SK-N-SH treated with all-trans-retinoic acid at 6 μM for 48 hours (cell line): ENCODE measurements around the gene EXOC4.

ENCODE experiments used
- ATAC-seq: fragments of 200-7000 bp; cut with Tn5 transposase; 3 replicates; pipeline ENCODE4 v1.9.1; 2020; ENCODE audit warnings: mild to moderate bottlenecking, moderate library complexity
- ARNTL ChIP-seq: fragments of 450-650 bp; formaldehyde crosslinking; IDR thresholded peaks from 2 replicates; pipeline ENCODE4 v1.5.0; 2020; ENCODE audit warnings: low read depth, mild to moderate bottlenecking, moderate library complexity, borderline replicate concordance
- BACH2 ChIP-seq: fragments of 250-450 bp; sonication (Bioruptor Pico); IDR thresholded peaks from 2 replicates; pipeline ENCODE4 v1.9.0; 2021; ENCODE audit warnings: mild to moderate bottlenecking, borderline replicate concordance
- CSDC2 ChIP-seq: fragments of 250-450 bp; sonication (Bioruptor Pico); IDR thresholded peaks from 2 replicates; pipeline ENCODE4 v1.5.0; 2020; ENCODE audit warnings: mild to moderate bottlenecking, moderate library complexity
- CSRNP3 ChIP-seq: fragments of 250-450 bp; sonication (Bioruptor Pico); IDR thresholded peaks from 2 replicates; pipeline ENCODE4 v1.5.1; 2021; ENCODE audit warnings: mild to moderate bottlenecking, moderate library complexity
- ESRRG ChIP-seq: fragments of 250-450 bp; sonication (Bioruptor Pico); IDR thresholded peaks from 2 replicates; pipeline ENCODE4 v1.6.1; 2021; ENCODE audit warnings: mild to moderate bottlenecking
- GLIS3 ChIP-seq: fragments of 250-450 bp; sonication (Bioruptor Pico); IDR thresholded peaks from 2 replicates; pipeline ENCODE4 v1.5.0; 2020; ENCODE audit warnings: mild to moderate bottlenecking, moderate library complexity
- OSR1 ChIP-seq: fragments of 250-450 bp; sonication (Bioruptor Pico); IDR thresholded peaks from 2 replicates; pipeline ENCODE4 v1.8.0; 2022; ENCODE audit warnings: moderate library complexity, mild to moderate bottlenecking, inconsistent platforms
- PPARA ChIP-seq: fragments of 250-450 bp; sonication (Bioruptor Pico); IDR thresholded peaks from 2 replicates; pipeline ENCODE4 v1.5.0; 2020; ENCODE audit warnings: mild to moderate bottlenecking, borderline replicate concordance
- RARB ChIP-seq: fragments of 250-450 bp; sonication (Bioruptor Pico); IDR thresholded peaks from 2 replicates; pipeline ENCODE4 v1.8.0; 2021; ENCODE audit warnings: mild to moderate bottlenecking, moderate library complexity
- SNAI2 ChIP-seq: fragments of 250-450 bp; sonication (Bioruptor Pico); IDR thresholded peaks from 2 replicates; pipeline ENCODE4 v1.5.0; 2020; ENCODE audit warnings: mild to moderate bottlenecking, moderate library complexity
- TCF4 ChIP-seq: fragments of 250-450 bp; sonication (Bioruptor Pico); IDR thresholded peaks from 2 replicates; pipeline ENCODE4 v1.8.0; 2021; ENCODE audit warnings: mild to moderate bottlenecking, moderate library complexity, borderline replicate concordance
- TOX ChIP-seq: fragments of 250-450 bp; sonication (Bioruptor Pico); IDR thresholded peaks from 2 replicates; pipeline ENCODE4 v1.8.0; 2021; ENCODE audit warnings: mild to moderate bottlenecking, moderate library complexity, borderline replicate concordance
- TSHZ2 ChIP-seq: fragments of 250-450 bp; sonication (Bioruptor Pico); IDR thresholded peaks from 2 replicates; pipeline ENCODE4 v1.5.0; 2020; ENCODE audit warnings: mild to moderate bottlenecking, moderate library complexity
- ZC3H10 ChIP-seq: fragments of 250-450 bp; sonication (Bioruptor Pico); IDR thresholded peaks from 2 replicates; pipeline ENCODE4 v1.5.1; 2021; ENCODE audit warnings: mild to moderate bottlenecking, moderate library complexity
- ZFP3 ChIP-seq: fragments of 250-450 bp; sonication (Bioruptor Pico); IDR thresholded peaks from 2 replicates; pipeline ENCODE4 v1.5.0; 2020; ENCODE audit warnings: mild to moderate bottlenecking, moderate library complexity
- ZFP30 ChIP-seq: fragments of 450-650 bp; formaldehyde crosslinking; IDR thresholded peaks from 2 replicates; pipeline ENCODE4 v1.5.0; 2022; ENCODE audit warnings: mild to moderate bottlenecking, moderate library complexity
- ZNF565 ChIP-seq: fragments of 450-650 bp; formaldehyde crosslinking; conservative IDR thresholded peaks from 2 replicates; pipeline ENCODE4 v1.5.0; 2020; ENCODE audit warnings: low read depth, mild to moderate bottlenecking, moderate library complexity
- ZNF70 ChIP-seq: fragments of 450-650 bp; formaldehyde crosslinking; IDR thresholded peaks from 2 replicates; pipeline ENCODE4 v1.5.0; 2020; ENCODE audit warnings: mild to moderate bottlenecking, moderate library complexity
- ZNF8 ChIP-seq: fragments of 450-650 bp; formaldehyde crosslinking; IDR thresholded peaks from 2 replicates; pipeline ENCODE4 v1.5.0; 2020; ENCODE audit warnings: mild to moderate bottlenecking, moderate library complexity
- TF ChIP-seq, protein P1 (sequence below): fragments of 250-450 bp; sonication (Bioruptor Pico); IDR thresholded peaks from 2 replicates; pipeline ENCODE4 v1.8.0; 2021; ENCODE audit warnings: low read depth, mild to moderate bottlenecking, moderate library complexity, borderline replicate concordance
- TF ChIP-seq, protein P2 (sequence below): fragments of 250-450 bp; sonication (Bioruptor Pico); IDR thresholded peaks from 2 replicates; pipeline ENCODE4 v1.8.0; 2020; ENCODE audit warnings: mild to moderate bottlenecking, moderate library complexity, borderline replicate concordance
- TF ChIP-seq, protein P3 (sequence below): fragments of 250-450 bp; sonication (Bioruptor Pico); IDR thresholded peaks from 2 replicates; pipeline ENCODE4 v1.5.1; 2020; ENCODE audit warnings: low read depth, mild to moderate bottlenecking, moderate library complexity

EXOC4 gene

DNA sequence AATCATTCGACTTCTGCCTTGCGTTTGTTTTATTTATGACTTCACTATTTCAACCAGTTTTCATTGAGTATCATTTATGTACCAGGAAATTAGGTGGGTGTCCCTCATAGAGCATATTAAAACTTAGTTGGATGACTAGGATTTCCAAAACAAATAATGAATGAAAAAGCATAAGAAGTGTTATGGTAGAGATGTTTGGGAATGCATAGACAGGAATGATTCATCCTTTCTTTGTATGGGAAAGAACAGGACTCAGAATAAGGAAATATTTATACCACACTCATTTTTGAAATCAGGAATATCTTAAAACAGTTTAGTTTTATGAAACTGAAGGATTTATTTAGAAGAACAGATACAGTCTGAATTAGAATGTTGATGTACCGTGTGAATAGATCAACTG, 315.7 kb downstream of the EXOC4 start:
- no peak for TF ChIP-seq CSRNP3 (CRISPR knock-in tag)
- TF ChIP-seq TOX = no peak
- TF ChIP-seq ARNTL = no peak
- TF ChIP-seq TSHZ2 (CRISPR knock-in tag) = no peak
- no peak for TF ChIP-seq ZNF70 (CRISPR knock-in tag)
- TF ChIP-seq, protein P1, sequence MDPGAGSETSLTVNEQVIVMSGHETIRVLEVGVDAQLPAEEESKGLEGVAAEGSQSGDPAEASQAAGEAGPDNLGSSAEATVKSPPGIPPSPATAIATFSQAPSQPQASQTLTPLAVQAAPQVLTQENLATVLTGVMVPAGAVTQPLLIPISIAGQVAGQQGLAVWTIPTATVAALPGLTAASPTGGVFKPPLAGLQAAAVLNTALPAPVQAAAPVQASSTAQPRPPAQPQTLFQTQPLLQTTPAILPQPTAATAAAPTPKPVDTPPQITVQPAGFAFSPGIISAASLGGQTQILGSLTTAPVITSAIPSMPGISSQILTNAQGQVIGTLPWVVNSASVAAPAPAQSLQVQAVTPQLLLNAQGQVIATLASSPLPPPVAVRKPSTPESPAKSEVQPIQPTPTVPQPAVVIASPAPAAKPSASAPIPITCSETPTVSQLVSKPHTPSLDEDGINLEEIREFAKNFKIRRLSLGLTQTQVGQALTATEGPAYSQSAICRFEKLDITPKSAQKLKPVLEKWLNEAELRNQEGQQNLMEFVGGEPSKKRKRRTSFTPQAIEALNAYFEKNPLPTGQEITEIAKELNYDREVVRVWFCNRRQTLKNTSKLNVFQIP (CRISPR knock-in tag) = no peak
- no peak for TF ChIP-seq SNAI2 (CRISPR knock-in tag)
- TF ChIP-seq, protein P2, sequence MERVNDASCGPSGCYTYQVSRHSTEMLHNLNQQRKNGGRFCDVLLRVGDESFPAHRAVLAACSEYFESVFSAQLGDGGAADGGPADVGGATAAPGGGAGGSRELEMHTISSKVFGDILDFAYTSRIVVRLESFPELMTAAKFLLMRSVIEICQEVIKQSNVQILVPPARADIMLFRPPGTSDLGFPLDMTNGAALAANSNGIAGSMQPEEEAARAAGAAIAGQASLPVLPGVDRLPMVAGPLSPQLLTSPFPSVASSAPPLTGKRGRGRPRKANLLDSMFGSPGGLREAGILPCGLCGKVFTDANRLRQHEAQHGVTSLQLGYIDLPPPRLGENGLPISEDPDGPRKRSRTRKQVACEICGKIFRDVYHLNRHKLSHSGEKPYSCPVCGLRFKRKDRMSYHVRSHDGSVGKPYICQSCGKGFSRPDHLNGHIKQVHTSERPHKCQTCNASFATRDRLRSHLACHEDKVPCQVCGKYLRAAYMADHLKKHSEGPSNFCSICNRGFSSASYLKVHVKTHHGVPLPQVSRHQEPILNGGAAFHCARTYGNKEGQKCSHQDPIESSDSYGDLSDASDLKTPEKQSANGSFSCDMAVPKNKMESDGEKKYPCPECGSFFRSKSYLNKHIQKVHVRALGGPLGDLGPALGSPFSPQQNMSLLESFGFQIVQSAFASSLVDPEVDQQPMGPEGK (CRISPR knock-in tag) = no peak
- no peak for TF ChIP-seq TCF4 (CRISPR knock-in tag)
- no peak for TF ChIP-seq ESRRG (CRISPR knock-in tag)
- TF ChIP-seq ZC3H10 (CRISPR knock-in tag) = no peak
- no peak for TF ChIP-seq ZNF8 (CRISPR knock-in tag)
- no peak for TF ChIP-seq ZFP3 (CRISPR knock-in tag)
- TF ChIP-seq BACH2 (CRISPR knock-in tag) = no peak
- no peak for TF ChIP-seq OSR1 (CRISPR knock-in tag)
- TF ChIP-seq, protein P3, sequence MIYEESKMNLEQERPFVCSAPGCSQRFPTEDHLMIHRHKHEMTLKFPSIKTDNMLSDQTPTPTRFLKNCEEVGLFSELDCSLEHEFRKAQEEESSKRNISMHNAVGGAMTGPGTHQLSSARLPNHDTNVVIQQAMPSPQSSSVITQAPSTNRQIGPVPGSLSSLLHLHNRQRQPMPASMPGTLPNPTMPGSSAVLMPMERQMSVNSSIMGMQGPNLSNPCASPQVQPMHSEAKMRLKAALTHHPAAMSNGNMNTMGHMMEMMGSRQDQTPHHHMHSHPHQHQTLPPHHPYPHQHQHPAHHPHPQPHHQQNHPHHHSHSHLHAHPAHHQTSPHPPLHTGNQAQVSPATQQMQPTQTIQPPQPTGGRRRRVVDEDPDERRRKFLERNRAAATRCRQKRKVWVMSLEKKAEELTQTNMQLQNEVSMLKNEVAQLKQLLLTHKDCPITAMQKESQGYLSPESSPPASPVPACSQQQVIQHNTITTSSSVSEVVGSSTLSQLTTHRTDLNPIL (CRISPR knock-in tag) = no peak
- TF ChIP-seq ZNF565 (CRISPR knock-in tag) = no peak
- TF ChIP-seq RARB = no peak
- TF ChIP-seq ZFP30 (CRISPR knock-in tag) = no peak
- no peak for TF ChIP-seq PPARA (CRISPR knock-in tag)
- ATAC-seq = no peak

DNA sequence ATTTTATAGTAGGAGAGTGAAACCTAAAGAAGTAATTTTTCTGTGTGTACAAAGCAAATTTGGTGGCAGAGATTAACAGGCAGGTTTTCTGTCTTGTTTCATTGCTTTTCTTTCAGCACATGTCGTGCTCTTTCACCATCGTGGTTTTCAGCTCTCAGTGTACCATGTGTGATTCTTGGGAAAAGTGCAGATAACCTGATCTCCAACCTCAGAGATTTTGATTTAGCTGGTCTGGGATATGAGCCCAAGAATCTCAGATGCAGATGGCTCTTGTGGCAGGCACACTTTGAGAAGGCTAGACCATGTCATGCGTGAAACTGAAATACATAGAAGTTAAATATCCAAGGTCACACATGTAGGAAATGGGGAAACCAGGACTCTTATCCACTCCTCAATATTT, 317.4 kb downstream of the EXOC4 start:
- no peak for ATAC-seq

More for the DNA sequence above, 317.4 kb downstream of the EXOC4 start:
- TF ChIP-seq ZNF70 (CRISPR knock-in tag) = no peak
- no peak for TF ChIP-seq ESRRG (CRISPR knock-in tag)
- TF ChIP-seq TSHZ2 (CRISPR knock-in tag) = no peak
- TF ChIP-seq, protein P3 (CRISPR knock-in tag) = no peak
- TF ChIP-seq GLIS3 (CRISPR knock-in tag) = no peak
- no peak for TF ChIP-seq TOX
- no peak for TF ChIP-seq PPARA (CRISPR knock-in tag)
- TF ChIP-seq BACH2 (CRISPR knock-in tag) = no peak
- TF ChIP-seq, protein P2 (CRISPR knock-in tag) = no peak
- TF ChIP-seq CSDC2 = no peak
- TF ChIP-seq OSR1 (CRISPR knock-in tag) = no peak
- TF ChIP-seq ZFP3 (CRISPR knock-in tag) = no peak
- TF ChIP-seq ARNTL = no peak
- TF ChIP-seq, all 23 proteins: peak for 0
